Measurements from ENCODE around the gene KRTAP10-8. TPM values are rescaled to one million over a fixed set of nuclear protein-coding genes. Genes with fewer than 3 reads are reported as not detected.
"Not testable (repeated sequence)": the region's sequence is repeated elsewhere in the genome, so short reads cannot be mapped to it uniquely, and the experiment has no call there.

Gene KRTAP10-8
- total and polyA plus RNA-seq, 3 experiments from 2014 or later, result not detected

GRCh38 chr21:44590897-44591800 lies 20.7 kb upstream of the KRTAP10-8 start:
- CTCF ChIA-PET; DNase-seq; H3K36me3 Mint-ChIP-seq; H3K36me3 ChIP-seq (ENCODE audit: insufficient read depth, low read length); H3K27ac ChIP-seq (ENCODE audit: low read depth, low read length); H3K4me3 ChIP-seq (ENCODE audit: low read length); POLR2A ChIA-PET; H3K9me3 Mint-ChIP-seq; H3K4me1 ChIP-seq (ENCODE audit: insufficient read depth, low read length); H3K4me3 Mint-ChIP-seq; H3K27me3 ChIP-seq (ENCODE audit: insufficient read depth, low read length, poor library complexity, severe bottlenecking); H3K9me3 ChIP-seq (ENCODE audit: low read length): not testable (repeated sequence)
- Mint-ChIP-seq H3K4me1 (peaks cover 2 to 12% (median 5%) of the 10 kb centered on the region in 3 donors), H3K27me3 (peaks cover 1 to 25% of the 10 kb centered on the region in 2 donors), H3K27ac (peak overlapping the region in 1 of 8 donors; percentile 83)

- H3K4me3 Mint-ChIP-seq; H3K9me3 ChIP-seq (ENCODE audit: low read length); H3K4me3 ChIP-seq (ENCODE audit: low read length); DNase-seq; H3K27me3 ChIP-seq (ENCODE audit: insufficient read depth, low read length, poor library complexity, severe bottlenecking); H3K36me3 Mint-ChIP-seq; POLR2A ChIA-PET; H3K27ac ChIP-seq (ENCODE audit: low read depth, low read length); H3K27ac Mint-ChIP-seq; CTCF ChIA-PET; H3K36me3 ChIP-seq (ENCODE audit: insufficient read depth, low read length); H3K4me1 ChIP-seq (ENCODE audit: insufficient read depth, low read length); H3K9me3 Mint-ChIP-seq: not testable (repeated sequence)
- peaks cover 1 to 19% of the 10 kb centered on the region in 2 donors for H3K27me3 Mint-ChIP-seq
- H3K4me1 Mint-ChIP-seq, result peaks cover 2 to 12% (median 5%) of the 10 kb centered on the region in 3 donors
These were observed 20.1 kb upstream of the KRTAP10-8 start for GRCh38 chr21:44591801-44592130.

GRCh38 chr21:44592446-44593311 lies 19.2 kb upstream of the KRTAP10-8 start, which contains the start of gene KRTAP10-6:
Gene KRTAP10-6, minus strand, starts transcription at chr21:44592505. Its CDS starts 21 bp downstream, at chr21:44592484.
- Histone ChIP-seq H3K36me3 (ENCODE audit: insufficient read depth, low read length) (no peaks in the 10 kb centered on the region), H3K9me3 (ENCODE audit: low read length) (no peaks in the 10 kb centered on the region), H3K4me1 (ENCODE audit: insufficient read depth, low read length) (no peaks in the 10 kb centered on the region), H3K27ac (ENCODE audit: low read depth, low read length) (peak within 1 kb of the TSS; percentile 73), H3K27me3 (ENCODE audit: insufficient read depth, low read length, poor library complexity, severe bottlenecking) (no peaks in the 10 kb centered on the region), H3K4me3 (ENCODE audit: low read length) (no peak within 1 kb of the TSS)
- no peak for DNase-seq
- ChIA-PET CTCF (no interaction called here), POLR2A (no interaction called here)
- no peaks in the 10 kb centered on the region for H3K9me3 Mint-ChIP-seq
- peak within 1 kb of the TSS in 1 of 8 donors; percentile 52 for H3K27ac Mint-ChIP-seq
- H3K27me3 Mint-ChIP-seq, result peaks cover 1 to 10% of the 10 kb centered on the region in 2 donors
- H3K36me3 Mint-ChIP-seq, result peaks cover 0 to 2% (median 0%) of the 10 kb centered on the region in 3 donors
- H3K4me3 Mint-ChIP-seq, result no peak within 1 kb of the TSS
- H3K4me1 Mint-ChIP-seq, result peaks cover 2 to 12% (median 5%) of the 10 kb centered on the region in 3 donors

- ChIA-PET CTCF (no interaction called here), POLR2A (no interaction called here)
- Mint-ChIP-seq H3K4me3 (no peak overlapping the region), H3K9me3 (peaks cover 0 to 8% (median 2%) of the 10 kb centered on the region in 5 donors), H3K27me3 (peaks cover 4 to 9% of the 10 kb centered on the region in 2 donors), H3K27ac (peak overlapping the region in 3 of 8 donors; percentile 38 to 60 (median 52)), H3K4me1 (peaks cover 2 to 12% (median 5%) of the 10 kb centered on the region in 3 donors), H3K36me3 (peaks cover 0 to 7% (median 2%) of the 10 kb centered on the region in 3 donors)
- no peak for DNase-seq
- Histone ChIP-seq H3K9me3 (ENCODE audit: low read length) (no peaks in the 10 kb centered on the region), H3K36me3 (ENCODE audit: insufficient read depth, low read length) (no peaks in the 10 kb centered on the region), H3K4me1 (ENCODE audit: insufficient read depth, low read length) (no peaks in the 10 kb centered on the region), H3K4me3 (ENCODE audit: low read length) (no peak overlapping the region), H3K27ac (ENCODE audit: low read depth, low read length) (peak overlapping the region; percentile 73), H3K27me3 (ENCODE audit: insufficient read depth, low read length, poor library complexity, severe bottlenecking) (no peaks in the 10 kb centered on the region)
These were observed 18.1 kb upstream of the KRTAP10-8 start for GRCh38 chr21:44593598-44594405.

- Histone ChIP-seq H3K4me1 (ENCODE audit: insufficient read depth, low read length) (no peaks in the 10 kb centered on the region), H3K36me3 (ENCODE audit: insufficient read depth, low read length) (no peaks in the 10 kb centered on the region), H3K9me3 (ENCODE audit: low read length) (no peaks in the 10 kb centered on the region), H3K4me3 (ENCODE audit: low read length) (no peak overlapping the region), H3K27ac (ENCODE audit: low read depth, low read length) (peak overlapping the region; percentile 73), H3K27me3 (ENCODE audit: insufficient read depth, low read length, poor library complexity, severe bottlenecking) (no peaks in the 10 kb centered on the region)
- no peak for DNase-seq
- POLR2A ChIA-PET, result no interaction called here
- Mint-ChIP-seq H3K4me3 (no peak overlapping the region), H3K36me3 (peaks cover 0 to 8% (median 2%) of the 10 kb centered on the region in 3 donors), H3K27ac (peak overlapping the region in 1 of 8 donors; percentile 8), H3K9me3 (peaks cover 0 to 9% (median 4%) of the 10 kb centered on the region in 5 donors), H3K4me1 (peaks cover 2 to 12% (median 5%) of the 10 kb centered on the region in 3 donors), H3K27me3 (peaks cover 4 to 5% of the 10 kb centered on the region in 2 donors)
- CTCF ChIA-PET, result no interaction called here
These were observed 17.4 kb upstream of the KRTAP10-8 start for GRCh38 chr21:44594406-44594916.

- DNase-seq, result no peak
- H3K4me1 Mint-ChIP-seq, result peaks cover 2 to 12% (median 5%) of the 10 kb centered on the region in 3 donors
- POLR2A ChIA-PET, result no interaction called here
These were observed 16.4 kb upstream of the KRTAP10-8 start for GRCh38 chr21:44595524-44595923.

GRCh38 chr21:44596068-44596725 lies 15.7 kb upstream of the KRTAP10-8 start:
- Mint-ChIP-seq H3K9me3 (peaks cover 0 to 9% (median 4%) of the 10 kb centered on the region in 5 donors), H3K36me3 (peaks cover 0 to 8% (median 2%) of the 10 kb centered on the region in 3 donors), H3K27me3 (peaks cover 4 to 9% of the 10 kb centered on the region in 2 donors), H3K4me1 (peaks cover 2 to 12% (median 5%) of the 10 kb centered on the region in 3 donors), H3K4me3 (no peak overlapping the region), H3K27ac (peak overlapping the region in 2 of 8 donors; percentile 38 to 84)
- CTCF ChIA-PET, result no interaction called here
- H3K4me1 ChIP-seq (ENCODE audit: insufficient read depth, low read length), result no peaks in the 10 kb centered on the region
- no peaks in the 10 kb centered on the region for H3K27me3 ChIP-seq (ENCODE audit: insufficient read depth, low read length, poor library complexity, severe bottlenecking)
- no peak overlapping the region for H3K27ac ChIP-seq (ENCODE audit: low read depth, low read length)
- H3K4me3 ChIP-seq (ENCODE audit: low read length), result no peak overlapping the region
- POLR2A ChIA-PET, result no interaction called here
- no peaks in the 10 kb centered on the region for H3K9me3 ChIP-seq (ENCODE audit: low read length)
- no peaks in the 10 kb centered on the region for H3K36me3 ChIP-seq (ENCODE audit: insufficient read depth, low read length)
- DNase-seq, result no peak

More at GRCh38 chr21:44595524-44595923, 16.4 kb upstream of the KRTAP10-8 start:
- Histone ChIP-seq H3K27me3 (ENCODE audit: insufficient read depth, low read length, poor library complexity, severe bottlenecking) (no peaks in the 10 kb centered on the region), H3K27ac (ENCODE audit: low read depth, low read length) (no peak overlapping the region), H3K36me3 (ENCODE audit: insufficient read depth, low read length) (no peaks in the 10 kb centered on the region), H3K4me3 (ENCODE audit: low read length) (no peak overlapping the region), H3K4me1 (ENCODE audit: insufficient read depth, low read length) (no peaks in the 10 kb centered on the region), H3K9me3 (ENCODE audit: low read length) (no peaks in the 10 kb centered on the region)
- Mint-ChIP-seq H3K27ac (peak overlapping the region in 1 of 8 donors; percentile 60), H3K36me3 (peaks cover 0 to 8% (median 2%) of the 10 kb centered on the region in 3 donors), H3K9me3 (peaks cover 0 to 9% (median 4%) of the 10 kb centered on the region in 5 donors), H3K27me3 (peaks cover 4 to 8% of the 10 kb centered on the region in 2 donors), H3K4me3 (no peak overlapping the region)
- CTCF ChIA-PET, result no interaction called here

Measured in CD8-positive, alpha-beta memory T cell (primary cell).